HG03039 (cell line): ENCODE data around the gene CAPZA2.

Source experiments
- ATAC-seq: cut with Tn5 transposase; IDR thresholded peaks from one replicate; pipeline ENCODE4 v1.9.1; 2021; ENCODE audit warnings: mild to moderate bottlenecking, moderate library complexity; ENCODE audit not compliant: unreplicated experiment

Gene CAPZA2

DNA sequence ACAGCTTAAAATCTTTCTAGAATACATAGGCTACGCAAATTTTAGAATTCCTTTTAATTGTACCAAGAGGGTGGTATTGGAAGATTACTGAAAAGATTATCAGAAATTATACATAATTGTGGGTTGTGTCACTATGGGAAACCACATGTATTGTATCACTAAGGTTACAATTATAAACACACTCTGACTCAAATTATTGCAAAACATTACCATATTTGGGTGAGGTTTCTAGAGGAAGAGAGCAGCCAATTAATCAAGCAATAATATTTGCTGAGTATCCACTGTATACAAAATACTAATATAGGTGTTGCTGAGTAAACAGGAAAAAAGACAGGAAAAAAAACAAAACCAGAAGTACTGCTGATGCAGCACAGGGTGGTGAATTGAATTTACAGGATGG is 3.1 kb upstream of the CAPZA2 start:
- no peak for ATAC-seq

DNA sequence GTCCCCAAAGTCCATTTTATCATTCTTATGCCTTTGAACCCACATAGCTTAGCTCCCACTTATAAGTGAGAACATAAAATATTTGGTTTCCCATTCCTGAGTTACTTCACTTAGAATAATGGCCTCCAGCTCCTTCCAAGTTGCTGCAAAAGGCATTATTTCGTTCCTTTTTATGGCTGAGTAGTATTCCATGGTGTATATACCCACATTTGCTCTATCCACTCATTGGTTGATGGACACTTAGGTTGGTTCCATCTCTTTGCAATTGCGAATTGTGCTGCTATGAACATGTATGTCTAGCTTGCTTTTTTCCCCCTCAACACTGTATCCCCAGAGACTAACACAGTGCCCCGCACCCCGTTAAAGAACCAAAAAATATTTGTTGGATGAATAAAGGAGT is 670 bp upstream of the CAPZA2 start:
- ATAC-seq: no peak

DNA sequence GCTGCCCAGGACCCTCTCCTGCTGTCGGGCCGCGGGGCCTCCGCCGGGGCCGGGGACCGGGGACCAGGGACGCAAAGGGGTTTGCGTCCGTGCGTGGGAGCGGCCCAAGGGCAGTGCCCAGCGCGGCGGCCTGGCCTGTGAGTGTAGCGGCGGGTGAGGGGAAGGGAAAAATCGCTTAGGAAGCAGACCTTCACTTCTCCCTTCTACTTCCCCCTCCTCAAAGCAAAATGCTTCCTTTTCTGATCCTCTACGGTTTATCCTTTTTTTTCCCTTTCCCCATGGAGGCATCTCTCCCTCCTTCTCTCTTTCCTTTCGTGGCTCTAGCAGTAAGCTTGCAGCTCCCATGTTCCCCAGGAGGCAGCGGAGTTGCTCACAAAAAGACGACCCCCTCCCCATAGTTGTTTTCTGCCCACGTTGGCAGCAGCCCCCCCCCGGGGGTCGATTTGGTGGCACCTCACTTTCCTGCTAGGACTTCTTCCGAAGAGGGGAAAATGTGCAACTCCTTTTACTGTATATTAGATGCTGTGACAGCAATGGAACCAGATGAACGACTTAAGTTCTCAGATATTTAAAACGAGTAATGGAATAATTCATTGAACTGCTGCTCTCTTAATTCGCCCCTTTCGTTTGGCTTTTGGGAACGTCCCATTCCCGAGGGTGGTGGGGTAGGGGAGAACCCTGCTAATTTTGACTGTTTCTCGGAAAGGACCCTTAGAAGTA is 724 bp downstream of the CAPZA2 start:
- ATAC-seq: peak; percentile 0

DNA sequence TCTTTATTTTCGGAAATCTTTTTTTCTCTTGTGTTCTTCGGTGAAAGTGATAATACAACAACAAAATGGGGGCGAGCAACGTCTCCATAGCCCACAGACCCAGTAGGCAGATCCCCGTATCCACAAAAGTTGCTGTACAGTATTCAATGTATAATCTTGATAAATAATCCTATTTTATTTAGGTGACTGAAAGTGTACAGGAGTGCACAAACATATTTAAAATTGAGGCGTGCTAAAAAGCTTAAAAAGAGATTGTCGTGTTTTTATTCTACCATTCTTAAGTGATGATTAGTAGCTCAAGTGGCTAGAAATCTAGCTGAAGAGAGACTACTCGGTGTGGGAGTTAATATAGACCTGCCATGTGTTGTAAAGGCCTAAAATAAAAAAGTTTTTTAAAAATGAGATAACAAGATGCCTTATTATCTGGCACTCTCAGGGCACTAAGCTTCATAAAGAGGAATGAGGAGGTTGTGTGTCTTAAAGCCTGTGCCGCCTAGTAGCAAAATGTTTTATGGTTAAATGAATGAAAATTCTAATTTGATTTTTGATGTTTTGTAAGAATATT is 1.6 kb downstream of the CAPZA2 start:
- ATAC-seq: no peak

DNA sequence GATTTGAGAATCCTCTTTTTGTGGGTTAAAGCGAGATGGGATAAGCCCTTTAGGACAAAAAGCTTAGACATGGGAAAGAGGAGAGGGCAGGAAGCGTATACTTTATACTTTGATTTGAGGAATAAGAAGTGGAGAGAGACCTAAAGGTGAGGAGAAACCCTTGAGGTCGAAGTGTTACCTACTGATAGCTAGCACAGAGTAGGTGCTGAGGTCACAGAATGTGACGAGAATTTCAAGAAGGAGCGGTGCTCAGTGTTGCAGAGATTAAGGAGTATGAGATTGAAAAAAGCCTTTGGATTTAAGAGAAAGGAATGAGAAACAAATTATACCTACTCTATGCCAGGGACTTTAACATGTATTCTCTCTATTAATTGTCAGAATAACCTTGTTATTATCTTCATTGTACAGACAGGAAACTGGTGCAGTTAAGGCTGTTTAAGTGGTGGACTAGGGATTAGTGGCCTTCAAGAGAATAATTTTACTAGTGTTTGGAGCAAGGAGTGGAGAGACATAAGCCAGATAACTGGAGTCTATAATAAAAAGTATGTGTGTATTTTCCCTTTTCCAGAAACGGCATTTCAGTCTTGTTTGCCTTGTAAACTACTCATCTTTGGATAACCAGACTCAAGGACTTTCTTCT is 8.8 kb downstream of the CAPZA2 start:
- no peak for ATAC-seq

DNA sequence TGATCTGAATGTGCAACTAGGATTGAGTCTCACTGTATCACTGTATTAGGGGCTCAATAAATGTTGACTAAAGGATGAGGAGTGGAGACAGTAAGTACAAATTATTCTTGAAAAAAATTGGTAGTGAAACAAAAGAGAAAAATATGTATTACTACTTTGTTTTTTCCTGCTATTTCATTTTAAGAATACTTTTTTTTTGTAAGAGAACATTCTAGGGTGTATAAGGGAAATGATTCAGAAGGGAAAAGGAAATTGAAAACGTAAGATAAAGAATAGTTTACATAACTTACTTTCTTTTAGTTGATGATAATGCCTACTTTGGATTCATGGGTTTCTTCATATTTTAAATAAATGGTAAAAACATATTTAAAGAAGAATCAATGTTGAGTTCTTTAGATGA is 9.6 kb downstream of the CAPZA2 start:
- no peak for ATAC-seq

DNA sequence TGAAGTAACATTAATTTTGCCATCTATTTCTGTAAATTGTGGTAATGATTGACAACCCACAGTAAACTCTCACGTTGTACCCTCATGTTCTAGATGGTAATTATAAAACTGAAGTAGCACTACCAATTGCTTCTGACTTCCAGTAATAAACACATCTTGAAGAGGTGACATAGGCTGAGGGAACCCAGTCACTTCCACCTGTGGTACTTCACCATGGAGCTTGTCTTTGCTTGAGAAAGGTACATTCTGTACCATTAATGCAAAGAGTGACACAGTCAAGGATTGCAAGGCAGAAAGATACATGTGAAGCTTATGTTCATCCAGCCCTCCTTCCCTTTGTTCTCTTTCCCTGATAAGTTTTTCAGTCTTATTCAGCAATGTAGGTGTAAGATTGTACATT is 11.2 kb downstream of the CAPZA2 start:
- no peak for ATAC-seq

DNA sequence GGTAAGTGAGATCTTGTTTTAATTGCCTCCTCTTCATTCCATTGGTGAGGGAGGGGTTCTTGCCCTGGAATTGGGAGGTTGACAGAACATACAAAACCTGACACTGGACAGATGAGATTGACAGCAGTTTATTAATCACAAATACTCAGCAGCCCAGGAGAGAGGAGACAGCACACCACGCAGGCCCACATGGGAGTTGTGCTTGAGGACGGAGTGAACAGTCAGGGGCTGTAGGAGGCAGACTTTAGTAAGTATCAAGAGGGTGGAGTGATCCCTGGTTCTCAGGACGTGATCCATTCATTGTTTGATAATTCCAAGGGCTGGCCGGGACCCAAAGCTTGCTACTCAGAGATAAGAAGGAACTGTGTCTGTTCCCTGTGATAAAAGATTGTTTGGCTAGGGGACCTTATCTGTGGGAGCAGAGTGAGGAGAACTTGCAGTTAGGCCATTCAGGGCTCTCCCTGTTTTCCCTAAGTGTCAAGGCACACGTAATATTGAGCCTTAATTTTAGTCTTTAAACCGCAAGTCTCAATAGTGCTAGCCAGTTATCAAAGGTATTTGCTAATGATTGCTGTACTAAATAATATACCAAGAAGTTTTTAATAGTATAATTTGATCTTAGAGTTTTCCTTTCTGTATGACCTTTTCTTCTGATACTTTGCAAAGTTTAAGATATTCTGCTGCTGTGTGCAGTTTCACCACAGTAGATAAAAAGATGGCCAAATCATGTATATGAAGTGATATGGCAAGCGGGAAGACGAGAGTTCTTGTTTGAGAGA is 14.5 kb downstream of the CAPZA2 start:
- no peak for ATAC-seq

DNA sequence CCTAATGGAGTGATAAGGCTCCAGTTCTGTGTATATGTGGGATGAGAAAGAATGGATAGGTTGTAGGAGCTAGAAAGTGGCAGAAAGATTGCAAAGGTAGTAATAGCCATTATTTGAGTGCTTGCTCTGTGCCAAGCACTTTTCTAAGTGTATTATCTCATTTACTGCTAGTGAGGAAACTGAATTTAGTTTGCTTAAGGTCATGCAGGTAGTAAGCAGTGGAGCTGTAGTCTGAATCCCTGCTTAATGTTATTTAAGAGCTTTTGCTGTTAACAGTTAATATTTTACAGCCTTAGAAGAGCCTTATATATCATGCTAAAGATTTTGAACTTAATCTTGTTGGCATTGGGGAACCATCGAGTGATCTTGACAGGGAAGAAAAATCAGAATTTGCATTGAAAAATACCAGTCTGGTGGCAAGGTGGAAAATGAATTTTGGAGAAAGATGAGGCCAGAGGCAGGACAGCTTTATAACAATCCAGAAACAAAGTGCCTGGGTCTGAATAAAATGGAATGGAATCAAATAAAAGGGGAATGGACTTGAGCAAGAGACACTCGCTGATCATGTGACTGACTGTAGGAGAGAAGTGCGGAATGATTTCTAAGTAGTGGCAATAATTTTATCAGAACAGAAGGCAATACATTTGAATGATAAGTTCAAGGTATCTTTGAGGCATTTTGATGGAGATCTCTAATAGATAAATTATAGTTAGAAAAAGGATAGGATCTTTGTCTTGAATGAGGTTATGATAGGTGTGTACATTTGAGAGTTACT is 15.2 kb downstream of the CAPZA2 start:
- no peak for ATAC-seq

DNA sequence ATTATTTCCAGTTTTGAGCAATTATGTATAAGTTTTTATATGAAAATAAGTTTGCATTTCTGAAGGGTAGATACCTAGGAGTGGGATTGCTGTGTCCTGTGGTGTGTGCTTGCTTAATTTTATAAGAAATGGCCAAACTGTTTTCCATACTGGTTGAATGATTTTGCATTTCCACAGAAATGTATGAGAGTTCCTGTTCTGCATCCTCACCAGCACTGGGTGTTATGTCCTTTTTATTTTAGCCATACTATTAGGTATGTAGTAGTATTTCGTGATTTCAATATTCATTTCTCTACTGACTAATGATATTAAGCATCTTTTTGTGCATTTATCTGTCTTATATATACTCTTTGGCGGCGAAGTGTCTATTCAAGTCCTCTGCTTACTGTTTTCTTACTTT is 22.3 kb downstream of the CAPZA2 start:
- no peak for ATAC-seq

DNA sequence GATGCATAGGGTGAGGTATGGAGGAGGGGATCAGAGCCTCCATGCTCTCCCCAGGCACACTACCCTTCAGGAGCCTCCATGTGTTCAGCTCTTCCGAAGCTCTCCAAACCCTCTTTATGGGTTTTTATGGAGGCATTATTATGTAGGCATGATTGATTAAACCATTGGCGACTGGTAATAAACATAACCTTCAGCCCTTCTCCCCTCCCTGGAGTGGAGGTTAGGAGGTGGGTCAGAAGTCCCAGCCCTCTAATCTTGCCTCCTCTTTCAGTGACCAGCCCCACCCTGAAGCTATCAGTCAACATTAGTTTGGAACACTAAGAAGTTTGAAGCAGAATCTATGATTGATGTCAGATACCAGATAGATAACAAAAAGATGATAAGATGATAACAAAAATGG is 23.3 kb downstream of the CAPZA2 start:
- ATAC-seq: no peak

DNA sequence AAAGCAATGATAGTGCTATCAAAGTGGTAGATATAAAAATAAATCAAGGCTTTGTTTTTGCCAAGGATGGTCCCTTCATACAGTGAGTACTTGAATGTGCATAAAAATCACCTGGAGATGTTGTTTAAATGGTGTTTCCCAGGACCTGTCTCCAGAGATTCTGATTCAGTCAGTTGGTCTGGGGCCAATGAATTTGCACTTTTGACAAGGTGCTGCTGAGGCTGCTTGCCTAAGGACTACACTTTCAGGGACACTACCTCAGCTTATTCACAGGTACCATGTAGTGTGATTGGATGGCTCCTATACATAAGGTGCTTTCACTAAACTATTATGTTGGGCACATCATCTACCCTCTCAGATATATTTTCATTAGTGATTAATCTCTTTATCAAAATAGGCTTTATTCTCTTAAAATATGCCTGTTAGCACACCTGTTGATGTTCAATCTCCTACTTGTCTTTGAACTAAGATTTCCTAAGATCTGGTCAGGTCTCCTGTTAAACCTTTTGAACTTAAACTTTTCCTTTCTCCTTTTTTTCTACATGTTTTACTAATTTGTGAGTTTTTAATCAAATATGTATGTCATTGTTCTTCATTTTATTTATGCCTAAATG is 24.3 kb downstream of the CAPZA2 start:
- no peak for ATAC-seq

DNA sequence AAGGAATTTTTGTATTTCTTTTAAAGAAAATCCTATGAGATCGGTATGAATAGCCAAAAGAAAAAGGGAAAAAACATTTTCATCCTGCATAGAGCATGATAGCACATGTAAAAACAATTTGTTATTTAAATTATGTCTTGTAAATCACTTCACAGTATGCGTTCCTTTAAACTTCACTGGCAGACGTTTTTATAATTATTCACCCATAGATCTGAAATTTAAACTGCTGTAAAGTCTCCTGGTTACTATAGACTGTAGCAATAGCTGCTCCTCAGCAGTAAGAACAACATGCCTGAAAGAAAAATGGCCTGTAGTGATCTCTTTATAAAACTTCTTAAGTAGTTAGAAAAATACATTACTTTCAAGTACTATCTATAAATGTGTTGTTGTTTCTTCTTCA is 26.5 kb downstream of the CAPZA2 start:
- no peak for ATAC-seq

DNA sequence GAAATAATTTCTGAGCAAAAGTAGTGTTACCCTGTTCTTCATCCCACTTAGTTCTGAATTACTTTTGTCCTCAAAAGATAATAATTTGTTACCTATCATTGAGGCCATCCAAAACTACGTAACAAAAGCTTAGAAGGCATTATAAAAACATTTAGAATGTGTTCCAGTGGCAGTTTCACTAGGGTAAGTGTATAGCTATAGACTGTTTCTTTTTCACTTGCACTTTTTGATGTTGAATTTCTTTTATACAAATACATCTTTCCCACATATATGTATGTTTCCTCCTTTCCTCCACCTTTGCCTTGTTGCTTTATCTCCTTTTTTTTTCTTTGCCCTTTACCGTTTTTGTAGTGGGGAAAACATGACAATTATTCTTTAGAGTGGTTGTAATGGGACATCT is 33.5 kb downstream of the CAPZA2 start:
- ATAC-seq: no peak

DNA sequence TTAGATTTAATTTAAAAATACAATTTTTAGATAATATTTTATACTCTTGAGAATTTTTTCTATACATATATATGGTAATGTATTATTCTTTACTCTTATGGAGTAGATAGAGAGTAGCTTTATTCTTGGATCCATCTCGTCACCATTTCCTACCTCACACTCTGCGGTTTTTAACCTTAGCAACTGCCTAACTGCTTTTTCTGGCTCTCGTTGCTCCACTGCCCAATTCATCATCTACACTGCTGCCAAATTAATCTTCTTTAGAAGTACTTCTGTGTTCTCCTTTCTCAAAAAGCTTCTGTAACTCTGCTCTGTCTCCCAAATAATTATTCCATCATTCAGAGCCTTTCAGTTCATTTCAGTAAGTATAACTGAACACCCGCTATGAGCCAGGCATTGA is 35.3 kb downstream of the CAPZA2 start:
- ATAC-seq: no peak

DNA sequence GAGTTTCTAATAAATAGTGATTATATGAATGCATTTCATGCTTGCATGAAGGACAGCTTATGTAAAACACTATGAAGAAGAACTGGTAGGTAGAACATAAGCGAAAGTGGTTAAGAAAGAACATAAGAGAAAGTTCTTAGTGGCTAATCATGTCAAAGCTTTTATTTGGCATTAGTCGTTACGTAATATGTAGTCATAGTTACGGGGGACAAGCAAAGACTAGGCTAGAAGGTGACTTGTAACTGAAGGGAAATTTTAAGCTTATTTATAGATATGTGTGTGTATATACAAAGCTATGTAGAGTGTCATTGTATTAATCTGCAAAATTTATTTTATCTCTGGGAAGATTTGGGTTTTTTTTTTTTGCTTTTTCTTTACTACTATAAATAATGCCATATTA is 36.9 kb downstream of the CAPZA2 start:
- no peak for ATAC-seq

DNA sequence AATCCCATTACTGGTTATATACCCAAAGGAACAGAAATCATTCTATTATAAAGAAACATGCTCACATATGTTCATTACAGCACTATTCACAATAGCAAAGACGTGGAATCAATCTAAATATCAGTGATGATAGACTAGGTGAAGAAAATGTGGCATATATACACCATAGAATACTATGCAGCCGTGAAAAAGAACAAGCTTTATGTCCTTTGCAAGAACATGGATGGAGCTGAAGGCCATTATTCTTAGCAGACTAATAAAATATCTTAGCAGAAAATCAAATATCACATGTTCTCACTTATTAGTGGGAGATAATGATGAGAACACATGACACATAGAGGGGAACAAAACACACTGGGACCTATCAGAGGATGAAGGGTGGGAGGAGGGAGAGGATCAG is 38.8 kb downstream of the CAPZA2 start:
- ATAC-seq: no peak

DNA sequence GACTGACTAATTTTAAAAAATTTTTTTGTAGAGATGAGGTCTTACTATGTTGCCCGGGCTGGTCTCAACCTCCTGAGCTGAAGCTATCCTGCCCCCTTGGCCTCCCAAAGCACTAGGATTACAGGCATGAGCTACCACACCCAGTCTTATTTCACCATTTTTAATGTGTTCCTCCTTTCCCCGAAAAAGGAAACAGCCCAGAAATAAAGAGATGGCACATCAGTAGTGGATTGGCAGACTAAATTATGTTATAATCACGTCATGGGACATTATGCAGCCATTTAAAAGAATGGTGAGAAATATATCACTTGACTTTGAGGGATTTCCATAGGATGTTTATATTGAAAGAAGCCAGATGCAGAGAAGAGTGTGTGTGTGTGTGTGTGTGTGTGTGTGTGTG is 40.5 kb downstream of the CAPZA2 start:
- ATAC-seq: no peak

DNA sequence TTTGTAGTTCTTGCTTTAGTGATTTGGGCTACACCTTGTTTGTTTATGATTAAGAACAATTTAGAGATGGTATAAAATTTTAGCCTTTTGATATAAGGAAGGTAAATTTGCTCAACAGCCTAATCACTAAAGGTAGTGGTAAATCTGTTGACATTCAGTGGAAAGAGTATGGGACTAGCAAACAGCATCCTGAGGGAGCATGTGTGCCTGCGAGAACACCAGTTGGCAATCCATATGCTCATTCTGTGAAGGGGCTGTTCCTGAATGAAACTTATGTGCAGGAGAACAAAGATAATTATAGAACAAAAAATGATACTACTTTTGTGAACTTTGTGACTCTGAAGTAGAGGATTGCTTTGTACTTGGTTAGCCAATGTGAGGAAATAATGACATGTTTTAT is 44.0 kb downstream of the CAPZA2 start:
- no peak for ATAC-seq

DNA sequence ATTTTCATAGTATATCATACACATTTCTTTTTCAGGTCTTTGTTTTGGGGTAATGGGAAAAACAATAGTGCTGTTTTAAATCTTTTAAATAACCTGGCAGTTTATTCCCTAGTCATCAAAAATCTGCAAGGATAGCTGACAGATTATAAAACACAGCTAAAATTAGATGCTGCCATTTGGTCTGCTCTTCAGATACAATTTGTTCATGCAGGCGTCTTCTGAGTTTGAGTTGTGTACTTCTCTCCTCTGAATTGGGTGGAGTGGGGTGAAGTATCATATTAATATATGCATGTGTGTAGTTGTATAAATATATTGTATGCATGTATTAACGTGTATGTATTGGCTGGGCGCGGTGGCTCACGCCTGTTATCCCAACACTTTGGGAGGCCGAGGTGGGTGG is 48.0 kb downstream of the CAPZA2 start:
- ATAC-seq: no peak

DNA sequence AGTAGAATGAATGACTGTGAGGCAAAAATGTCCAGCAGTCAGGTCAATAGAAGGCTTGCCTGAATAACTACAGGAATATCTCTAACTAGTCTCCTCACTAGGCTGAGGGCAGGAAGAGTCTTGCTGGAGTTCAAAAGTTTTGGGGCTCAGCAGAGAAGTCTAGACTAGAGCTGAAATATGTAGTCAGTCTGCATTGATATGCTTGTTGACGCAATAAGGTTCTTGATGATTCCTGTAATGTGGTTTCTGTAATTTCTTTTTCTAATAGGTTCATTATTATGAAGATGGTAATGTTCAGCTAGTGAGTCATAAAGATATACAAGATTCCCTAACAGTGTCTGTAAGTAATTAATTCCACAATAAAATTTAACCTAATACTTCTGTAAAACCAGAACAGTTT is 49.4 kb downstream of the CAPZA2 start:
- ATAC-seq: no peak
